Sigmoid colon (tissue), 4 donors: ENCODE measurements around the gene PDE1C.

ENCODE experiments used
- EP300 ChIP-seq, 4 donors: sonication (generic); formaldehyde crosslinking; IDR thresholded peaks; one replicate each; pipeline ENCODE4 v1.6.1; 2017; ENCODE audit warnings: antibody characterized with exemption in 4 of 4
- POLR2A ChIP-seq, 2 donors: fragments of 450-650 bp; IDR thresholded peaks; one replicate each; pipeline ENCODE4 v1.6.1; 2016; ENCODE audit warnings: antibody characterized with exemption in 2 of 2, mild to moderate bottlenecking in 2 of 2, moderate library complexity in 2 of 2
- POLR2AphosphoS5 ChIP-seq, 4 donors: sonication (generic); formaldehyde crosslinking; IDR thresholded peaks; one replicate each; pipeline ENCODE4 v1.6.1; 2017; ENCODE audit warnings: antibody characterized with exemption in 4 of 4
- TF ChIP-seq, protein P1 (sequence below), 4 experiments: fragments of 450-650 bp in 3 of 4; fragments of 200-600 bp in 1 of 4; IDR thresholded peaks; one replicate each; pipeline ENCODE4 v1.5.1; 2016 to 2019; ENCODE audit warnings: antibody characterized with exemption in 4 of 4, mild to moderate bottlenecking in 3 of 4, moderate library complexity in 2 of 4

- TF ChIP-seq, protein P1, sequence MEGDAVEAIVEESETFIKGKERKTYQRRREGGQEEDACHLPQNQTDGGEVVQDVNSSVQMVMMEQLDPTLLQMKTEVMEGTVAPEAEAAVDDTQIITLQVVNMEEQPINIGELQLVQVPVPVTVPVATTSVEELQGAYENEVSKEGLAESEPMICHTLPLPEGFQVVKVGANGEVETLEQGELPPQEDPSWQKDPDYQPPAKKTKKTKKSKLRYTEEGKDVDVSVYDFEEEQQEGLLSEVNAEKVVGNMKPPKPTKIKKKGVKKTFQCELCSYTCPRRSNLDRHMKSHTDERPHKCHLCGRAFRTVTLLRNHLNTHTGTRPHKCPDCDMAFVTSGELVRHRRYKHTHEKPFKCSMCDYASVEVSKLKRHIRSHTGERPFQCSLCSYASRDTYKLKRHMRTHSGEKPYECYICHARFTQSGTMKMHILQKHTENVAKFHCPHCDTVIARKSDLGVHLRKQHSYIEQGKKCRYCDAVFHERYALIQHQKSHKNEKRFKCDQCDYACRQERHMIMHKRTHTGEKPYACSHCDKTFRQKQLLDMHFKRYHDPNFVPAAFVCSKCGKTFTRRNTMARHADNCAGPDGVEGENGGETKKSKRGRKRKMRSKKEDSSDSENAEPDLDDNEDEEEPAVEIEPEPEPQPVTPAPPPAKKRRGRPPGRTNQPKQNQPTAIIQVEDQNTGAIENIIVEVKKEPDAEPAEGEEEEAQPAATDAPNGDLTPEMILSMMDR (IDR thresholded peaks at IDR 0.05), result no peak
- TF ChIP-seq EP300 (IDR thresholded peaks at IDR 0.05) (no peak), POLR2AphosphoS5 (IDR thresholded peaks at IDR 0.05) (no peak), POLR2A (IDR thresholded peaks at IDR 0.05) (no peak)
Measured at GRCh38 chr7:32063614-32064013, 6.6 kb downstream of the PDE1C start.
